ENCODE data around the gene NCOA6.
"Not testable (repeated sequence)": the region's sequence is repeated elsewhere in the genome, so short reads cannot be mapped to it uniquely, and the experiment has no call there.

Gene NCOA6

DNA sequence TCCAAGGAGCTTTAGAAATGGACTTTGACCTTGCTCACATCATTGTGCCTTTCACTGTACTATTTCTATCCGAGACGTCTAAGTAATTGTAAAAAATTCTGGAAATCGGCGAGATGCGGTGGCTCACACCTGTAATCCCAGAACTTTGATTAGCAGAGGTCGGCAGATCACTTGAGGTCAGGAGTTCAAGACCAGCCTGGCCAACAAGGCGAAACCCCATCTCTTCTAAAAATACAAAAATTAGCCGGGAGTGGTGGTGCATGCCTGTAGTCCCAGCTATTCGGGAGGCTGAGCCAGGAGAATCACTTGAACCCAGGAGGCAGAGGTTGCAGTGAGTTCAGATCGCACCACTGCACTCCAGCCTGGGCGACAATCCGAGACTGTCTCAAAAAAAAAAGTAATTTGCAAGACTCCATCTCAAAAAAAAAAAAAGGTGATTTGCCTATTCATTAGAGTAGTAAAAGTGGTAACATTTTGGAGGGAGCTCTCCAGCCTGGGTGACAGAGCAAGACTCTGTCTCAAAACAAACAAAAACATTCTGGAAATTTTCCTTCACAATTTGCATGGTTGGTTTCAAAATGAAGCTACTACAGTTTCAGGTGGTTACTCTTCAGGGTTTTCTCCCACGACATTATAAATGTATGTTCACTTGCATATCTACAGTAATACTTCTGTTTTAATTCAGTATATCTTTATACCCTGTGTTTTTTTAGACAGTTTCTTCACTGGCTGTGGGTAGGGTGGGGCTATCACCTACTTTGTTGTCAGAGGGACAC, 106.0 kb downstream of the NCOA6 start:
- DNase-seq (ENCODE audit: low read depth): not testable (repeated sequence)

GRCh38 chr20:34717230-34718095, 108.0 kb downstream of the NCOA6 start:
- no peak for DNase-seq (ENCODE audit: low read depth)

- DNase-seq (ENCODE audit: low read depth): no peak
Observed at GRCh38 chr20:34716921-34717229, 108.6 kb downstream of the NCOA6 start.

DNA sequence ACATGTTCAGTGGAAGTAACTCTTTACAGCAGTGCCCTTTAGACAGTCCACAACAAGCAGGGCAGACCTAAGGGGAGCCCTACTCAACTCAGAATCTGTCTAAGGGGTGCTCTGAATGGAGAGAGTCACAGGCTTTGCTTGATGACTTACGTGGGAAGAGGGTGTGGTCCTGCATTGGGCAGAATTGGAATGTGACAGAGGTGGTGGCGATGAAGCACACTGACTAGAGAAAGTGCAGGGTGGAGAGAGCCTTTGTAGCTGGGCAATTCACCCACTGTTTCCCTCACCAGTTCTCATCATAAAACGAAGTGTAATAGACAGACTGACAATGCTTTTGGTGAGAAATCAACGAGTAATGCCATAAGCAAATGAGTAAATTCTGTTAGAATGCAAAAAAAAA, 110.1 kb downstream of the NCOA6 start:
- DNase-seq (ENCODE audit: low read depth): no peak

DNA sequence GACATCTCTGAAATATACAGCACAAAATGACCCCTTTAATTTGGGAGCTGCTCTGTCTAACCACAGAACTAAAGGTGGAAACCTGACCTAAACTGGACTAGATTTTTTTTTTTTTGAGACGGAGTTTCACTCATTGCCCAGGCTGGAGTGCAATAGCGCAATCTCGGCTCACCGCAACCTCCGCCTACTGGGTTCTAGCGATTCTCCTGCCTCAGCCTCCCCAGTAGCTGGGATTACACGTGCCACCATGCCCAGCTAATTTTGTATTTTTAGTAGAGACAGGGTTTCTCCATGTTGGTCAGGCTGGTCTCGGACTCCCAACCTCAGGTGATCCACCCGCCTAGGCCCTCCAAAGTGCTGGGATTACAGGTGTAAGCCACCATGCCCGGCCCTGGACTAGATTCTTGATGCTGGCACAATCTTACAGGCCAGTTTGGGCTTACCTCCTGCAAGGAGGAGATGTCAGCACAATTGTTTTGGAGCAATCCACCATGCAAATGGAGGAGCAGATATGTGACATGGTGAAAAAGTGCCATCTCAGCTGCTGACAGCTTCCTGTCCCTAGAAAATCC, 111.4 kb downstream of the NCOA6 start:
- not testable (repeated sequence) for DNase-seq (ENCODE audit: low read depth)

DNA sequence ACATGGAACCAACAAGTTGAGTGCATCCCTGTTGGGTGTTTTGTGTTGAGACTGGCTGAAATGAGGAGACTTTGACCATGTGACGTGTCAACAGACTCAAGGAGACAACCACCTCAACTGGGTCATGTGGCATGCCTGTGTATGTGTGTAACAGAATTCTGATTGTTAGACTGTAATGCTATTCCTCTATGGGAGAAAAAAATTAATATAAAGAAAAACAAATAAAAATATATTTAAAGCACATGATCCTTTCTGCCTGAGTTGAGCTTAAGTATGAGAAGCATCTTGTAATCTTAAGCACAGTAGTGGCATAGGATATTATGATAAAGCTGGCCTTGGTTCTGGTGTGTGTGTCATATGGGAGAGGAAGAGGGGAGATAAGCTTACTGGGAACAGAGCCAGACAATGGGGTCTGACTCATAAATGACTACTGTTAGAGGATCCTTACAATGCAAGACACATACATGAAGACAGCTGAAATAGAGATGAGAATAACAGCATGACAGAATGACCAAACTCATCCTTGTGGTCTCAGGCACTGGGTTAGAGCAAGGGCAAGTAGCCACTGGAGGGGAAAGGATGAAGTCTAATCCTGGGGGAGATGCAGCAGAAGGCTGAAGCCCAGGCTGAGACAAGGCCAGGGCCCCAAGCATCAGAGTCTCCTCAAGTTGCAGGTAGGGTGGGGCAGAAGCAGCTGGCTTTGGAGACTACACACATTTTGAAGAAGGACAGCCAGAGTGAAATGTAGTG, 112.1 kb downstream of the NCOA6 start:
- DNase-seq (ENCODE audit: low read depth): no peak

GRCh38 chr20:34712525-34713192, 112.8 kb downstream of the NCOA6 start:
- no peak for DNase-seq (ENCODE audit: low read depth)

- DNase-seq (ENCODE audit: low read depth): no peak
Observed at GRCh38 chr20:34711813-34712430, 113.5 kb downstream of the NCOA6 start.

- DNase-seq (ENCODE audit: low read depth): no peak
Observed at GRCh38 chr20:34710861-34711574, 114.4 kb downstream of the NCOA6 start.

GRCh38 chr20:34710568-34710839, 114.9 kb downstream of the NCOA6 start:
- DNase-seq (ENCODE audit: low read depth): no peak

DNA sequence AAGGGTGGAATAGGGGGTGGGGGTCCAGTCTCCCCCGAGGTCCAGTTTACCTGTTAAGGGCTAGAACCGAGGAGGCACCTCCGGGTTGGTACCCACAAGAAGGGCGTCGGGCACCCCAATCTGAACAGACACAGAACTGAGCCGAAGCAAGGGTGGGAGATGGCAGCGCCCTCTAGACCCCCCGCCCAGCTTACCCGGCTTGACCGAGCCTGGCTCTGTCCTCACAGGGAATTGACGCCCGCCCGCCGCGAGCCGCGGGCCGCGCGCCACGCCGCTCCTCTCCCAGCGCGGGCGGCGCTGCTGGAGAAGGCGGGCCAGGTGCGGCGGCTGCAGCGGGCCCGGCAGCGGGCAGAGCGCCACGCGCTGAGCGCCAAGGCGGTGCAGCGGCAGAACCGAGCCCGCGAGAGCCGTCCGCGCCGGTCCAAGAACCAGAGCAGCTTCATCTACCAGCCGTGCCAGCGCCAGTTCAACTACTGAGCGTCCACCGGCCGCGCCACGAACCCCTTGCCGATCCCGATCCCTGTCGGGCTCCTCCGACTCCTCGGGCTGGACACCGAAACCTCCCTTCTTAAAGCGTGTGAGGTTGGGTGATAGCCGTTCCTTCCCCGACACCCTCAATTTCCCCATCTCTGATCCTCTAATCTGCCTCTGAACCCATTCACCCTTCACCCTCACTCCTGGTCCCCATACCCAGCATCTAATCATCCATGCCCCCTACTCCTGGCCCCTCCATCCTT, 115.5 kb downstream of the NCOA6 start:
- DNase-seq (ENCODE audit: low read depth): peak; percentile 60

- DNase-seq (ENCODE audit: low read depth): peak; percentile 80
Observed at GRCh38 chr20:34709044-34709830, 116.2 kb downstream of the NCOA6 start.

GRCh38 chr20:34708621-34709043, 116.8 kb downstream of the NCOA6 start:
- DNase-seq (ENCODE audit: low read depth): peak; percentile 57

GRCh38 chr20:34706912-34707784, 118.3 kb downstream of the NCOA6 start:
- no peak for DNase-seq (ENCODE audit: low read depth)

- no peak for DNase-seq (ENCODE audit: low read depth)
Observed at GRCh38 chr20:34706302-34706875, 119.1 kb downstream of the NCOA6 start.

GRCh38 chr20:34705397-34706301, 119.8 kb downstream of the NCOA6 start:
- DNase-seq (ENCODE audit: low read depth): no peak

- DNase-seq (ENCODE audit: low read depth): no peak
Observed at GRCh38 chr20:34705008-34705396, 120.4 kb downstream of the NCOA6 start.
